ENCODE data around the gene ZNF236.
"Not testable (repeated sequence)": the region's sequence is repeated elsewhere in the genome, so short reads cannot be mapped to it uniquely, and the experiment has no call there.

ZNF236 gene

GRCh38 chr18:76953583-76954233 lies 131.4 kb downstream of the ZNF236 start:
- DNase-seq: no peak

GRCh38 chr18:76955524-76956170 lies 133.3 kb downstream of the ZNF236 start:
- no peak for DNase-seq

DNA sequence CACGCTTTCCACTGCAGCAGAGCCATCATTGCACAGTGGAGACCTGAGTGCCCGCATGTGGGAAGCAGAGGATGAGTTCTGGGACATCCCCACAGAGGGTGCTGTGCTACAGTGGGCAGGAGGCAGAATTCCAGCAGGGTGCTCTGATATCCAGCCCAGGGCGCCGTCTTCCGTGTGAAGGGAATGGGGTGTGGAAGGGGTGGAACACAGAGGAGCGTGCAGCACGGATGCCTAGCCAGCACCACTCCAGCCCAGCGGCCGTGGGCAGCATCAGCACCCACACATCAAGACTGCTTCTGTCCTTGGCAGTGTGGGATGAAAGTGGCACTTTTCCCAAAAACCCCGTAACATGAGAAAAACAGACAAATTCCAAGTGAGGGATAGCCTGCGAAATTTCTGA lies 134.3 kb downstream of the ZNF236 start:
- no peak for DNase-seq

DNA sequence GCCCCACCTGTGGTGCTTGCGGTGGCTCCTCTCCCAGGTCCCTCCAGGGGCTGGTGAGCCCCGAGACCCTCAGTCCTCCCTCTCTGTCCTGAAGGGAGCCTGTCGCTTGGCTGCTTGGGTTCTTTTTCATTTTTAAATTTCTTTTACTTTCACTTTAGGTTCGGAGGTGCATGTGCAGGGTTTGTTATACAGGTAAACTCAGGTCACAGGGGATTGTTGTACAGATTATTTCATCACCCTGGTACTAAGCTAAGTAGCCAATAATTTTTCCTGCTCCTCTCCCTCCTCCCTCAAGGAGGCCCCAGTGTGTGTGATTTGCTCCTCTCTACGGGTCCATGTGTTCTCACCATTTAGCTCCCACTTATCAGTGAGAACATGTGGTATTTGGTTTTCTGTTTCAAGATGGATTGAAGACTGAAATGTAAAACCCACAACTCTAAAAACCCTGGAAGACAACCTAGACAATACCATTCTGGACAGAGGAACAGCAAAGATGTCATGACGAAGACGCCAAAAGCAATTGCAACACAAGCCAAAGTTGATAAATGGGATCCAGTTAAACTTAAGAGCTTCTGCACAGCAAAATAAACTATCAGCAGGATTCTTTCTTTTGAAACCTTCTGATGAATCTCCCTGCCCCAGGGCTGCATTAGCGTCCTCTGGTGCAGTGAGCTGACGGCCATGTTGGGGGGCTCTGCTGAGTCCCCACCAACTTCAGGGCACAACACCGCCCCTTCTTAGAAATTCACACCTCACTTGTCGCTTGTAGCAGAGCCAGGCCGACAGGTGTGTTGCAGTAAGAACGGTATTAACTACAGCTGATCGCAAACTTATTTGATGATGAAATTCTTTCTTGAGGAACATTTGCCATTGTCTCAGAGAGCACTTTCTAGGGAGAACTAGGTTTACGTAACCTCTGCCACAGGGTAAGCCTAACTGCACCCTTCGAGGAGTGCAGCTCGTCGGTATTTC lies 135.3 kb downstream of the ZNF236 start:
- DNase-seq: no peak

- DNase-seq: no peak
Observed at GRCh38 chr18:76958692-76959341, 136.5 kb downstream of the ZNF236 start.

- no peak for DNase-seq
Observed at GRCh38 chr18:76959605-76960004, 137.2 kb downstream of the ZNF236 start.

DNA sequence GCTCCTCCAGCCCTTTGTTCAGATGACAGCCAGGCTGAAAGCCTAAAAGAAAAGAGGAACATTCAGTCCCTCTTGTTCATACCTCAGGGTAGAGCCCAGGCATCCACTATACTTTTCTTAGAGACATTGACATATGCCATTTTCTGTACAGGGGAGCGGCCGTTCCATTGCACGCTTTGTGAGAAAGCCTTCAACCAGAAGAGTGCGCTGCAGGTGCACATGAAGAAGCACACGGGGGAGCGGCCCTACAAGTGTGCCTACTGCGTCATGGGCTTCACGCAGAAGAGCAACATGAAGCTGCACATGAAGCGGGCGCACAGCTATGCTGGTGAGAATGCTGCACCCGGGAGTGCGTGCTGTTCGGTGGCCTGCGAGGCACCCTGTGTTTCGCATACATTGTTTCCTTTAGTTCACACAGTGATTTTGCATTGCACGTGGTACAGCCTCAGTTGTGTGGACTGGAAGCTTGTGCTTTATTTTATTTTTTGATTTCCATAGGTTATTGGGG lies 138.2 kb downstream of the ZNF236 start:
- DNase-seq: no peak

- no peak for DNase-seq
Observed at GRCh38 chr18:76962851-76963250, 140.5 kb downstream of the ZNF236 start.

GRCh38 chr18:76963936-76964335 lies 141.6 kb downstream of the ZNF236 start:
- DNase-seq: no peak

DNA sequence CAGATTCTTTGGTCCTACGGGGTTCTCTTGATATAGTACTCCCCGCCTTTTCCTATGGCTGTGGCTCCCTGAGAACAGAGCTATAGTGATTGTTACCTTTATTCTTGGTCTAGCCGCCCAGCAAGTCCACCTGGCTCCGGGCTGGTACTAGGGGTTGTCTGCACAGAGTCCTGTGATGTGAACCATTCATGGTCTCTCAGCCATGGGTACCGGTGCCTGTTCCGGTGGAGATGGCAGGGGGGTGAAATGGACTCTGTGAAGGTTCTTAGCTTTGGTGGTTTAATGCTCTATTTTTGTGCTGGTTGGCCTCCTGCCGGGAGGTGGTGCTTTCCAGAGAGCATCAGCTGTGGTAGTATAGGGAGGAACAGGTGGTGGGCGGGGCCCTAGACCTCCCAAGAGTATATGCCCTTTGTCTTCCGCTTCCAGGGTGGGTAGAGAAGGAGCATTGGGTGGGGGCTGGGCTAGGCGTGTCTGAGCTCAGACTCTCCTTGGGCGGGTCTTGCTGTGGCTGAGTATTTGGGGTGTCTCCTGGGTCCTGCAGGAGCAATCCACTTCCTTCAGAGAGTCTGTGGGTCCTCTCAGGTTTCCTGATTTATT lies 143.3 kb downstream of the ZNF236 start:
- not testable (repeated sequence) for DNase-seq

- not testable (repeated sequence) for DNase-seq
Observed at GRCh38 chr18:76967299-76967698, 144.9 kb downstream of the ZNF236 start.

- DNase-seq: no peak
Observed at GRCh38 chr18:76967721-76968472, 145.5 kb downstream of the ZNF236 start.

DNA sequence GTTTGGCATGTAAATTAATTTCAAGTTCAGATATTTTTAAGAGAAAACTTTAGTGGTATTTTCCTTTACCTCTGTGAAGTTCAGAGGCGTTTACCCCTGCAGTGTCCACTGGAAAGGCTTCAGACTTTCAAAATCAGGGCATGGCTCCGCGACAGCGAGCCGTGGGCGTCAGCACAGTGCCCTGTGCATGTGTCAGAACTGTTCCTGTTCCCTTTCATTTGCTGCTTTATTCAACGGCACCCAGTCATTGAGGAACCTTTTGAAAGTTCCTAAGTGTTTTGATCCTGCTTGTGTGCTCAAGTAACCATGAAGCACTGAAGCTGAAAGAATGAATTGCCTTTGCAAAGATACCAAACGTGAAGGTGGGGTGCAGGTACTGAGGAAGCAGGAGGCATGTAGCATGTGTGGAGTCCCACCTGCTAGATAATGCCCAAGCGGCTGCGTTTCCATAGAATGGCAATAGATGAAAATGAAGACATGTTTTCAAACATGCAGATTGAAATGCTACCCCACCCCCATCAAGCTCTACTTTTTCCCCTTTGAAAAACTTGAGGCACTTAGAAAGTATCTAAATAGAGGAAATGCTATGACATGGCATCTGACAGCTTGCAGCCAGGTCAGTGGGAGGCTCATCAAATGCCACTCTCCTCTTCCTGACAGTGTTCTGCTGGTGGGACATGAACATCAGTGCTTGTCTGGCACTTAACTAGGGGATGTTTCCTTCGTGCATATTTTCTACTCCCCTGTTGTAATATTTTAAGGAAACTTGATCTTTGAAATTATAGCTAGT lies 148.6 kb downstream of the ZNF236 start:
- DNase-seq: no peak

GRCh38 chr18:76972241-76972640 lies 149.9 kb downstream of the ZNF236 start:
- no peak for DNase-seq

DNA sequence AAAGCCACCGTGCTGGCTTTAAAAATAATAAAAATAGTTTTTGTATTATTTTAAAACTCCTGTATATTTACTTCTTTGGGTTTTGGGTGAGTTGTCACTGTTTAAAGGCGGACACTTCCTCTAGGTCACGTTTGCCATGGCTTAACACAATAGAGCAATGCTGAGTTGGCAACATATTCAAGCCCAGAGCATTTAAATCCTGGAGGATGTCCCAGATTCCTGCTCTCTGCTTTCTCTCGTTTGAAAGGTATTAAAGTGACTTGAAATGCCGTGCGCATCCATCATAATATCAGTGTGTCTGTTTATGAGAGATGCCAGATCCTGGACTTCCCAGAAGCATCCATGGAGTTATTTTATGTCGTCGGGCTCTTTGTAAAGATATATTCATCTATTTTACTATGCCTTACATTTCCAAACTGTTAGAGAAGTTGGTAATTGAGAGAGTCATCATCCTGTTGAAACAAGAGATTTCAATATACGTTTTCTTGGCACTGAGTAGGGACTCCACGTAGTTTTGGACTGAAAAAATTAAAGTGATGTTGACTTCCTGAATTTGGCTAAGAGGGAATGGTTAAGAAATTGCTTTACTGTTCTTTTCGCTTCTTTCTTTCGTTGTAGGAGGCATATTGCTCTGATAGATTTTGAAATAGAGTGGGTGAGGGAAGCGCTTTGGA lies 150.6 kb downstream of the ZNF236 start:
- no peak for DNase-seq

DNA sequence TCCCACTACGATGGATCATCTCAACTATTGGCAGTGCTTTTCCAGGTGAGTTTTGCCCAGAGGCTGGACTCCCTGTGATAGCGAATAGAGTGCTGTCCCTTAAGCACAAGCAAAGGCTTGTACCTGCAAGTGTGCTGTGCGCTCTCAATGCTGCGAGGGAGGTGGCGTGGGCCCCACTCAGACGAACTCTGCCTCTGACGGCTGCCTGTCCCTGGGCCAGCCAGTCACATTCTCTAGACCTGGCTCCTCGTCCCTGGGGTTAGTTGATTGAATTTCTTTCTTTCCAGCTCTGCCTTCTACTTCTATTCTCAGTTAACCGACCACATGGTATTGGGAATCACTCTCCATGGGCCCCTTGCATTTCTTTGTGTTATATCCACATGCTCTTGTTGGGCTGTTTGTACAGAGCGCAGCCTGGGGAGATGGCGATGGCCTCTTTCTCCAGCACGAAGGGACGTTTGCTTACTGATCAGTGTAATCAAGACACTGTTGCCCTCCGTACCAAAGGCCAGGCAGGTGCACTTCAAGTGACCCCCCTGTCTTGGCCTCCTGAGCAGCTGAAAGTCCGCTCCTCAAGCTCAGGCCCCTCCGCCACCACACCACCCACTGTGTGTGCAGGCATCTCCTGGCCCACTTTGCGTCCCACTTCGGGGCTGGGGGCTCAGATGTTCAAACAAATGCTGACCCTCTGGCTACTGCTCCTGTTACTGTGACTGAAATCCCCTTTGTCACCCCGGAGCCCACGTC lies 151.3 kb downstream of the ZNF236 start:
- no peak for DNase-seq

GRCh38 chr18:76974386-76974785 lies 152.0 kb downstream of the ZNF236 start:
- no peak for DNase-seq

- no peak for DNase-seq
Observed at GRCh38 chr18:76975577-76976110, 153.3 kb downstream of the ZNF236 start.

GRCh38 chr18:76977108-76977621 lies 154.8 kb downstream of the ZNF236 start:
- DNase-seq: no peak

All from amniotic stem cell (primary cell).